ENCODE measurements around the gene IGLL5.

GRCh38 chr22:22929381-22930221 is 42.0 kb downstream of the IGLL5 start:
- TF ChIP-seq, protein P1, sequence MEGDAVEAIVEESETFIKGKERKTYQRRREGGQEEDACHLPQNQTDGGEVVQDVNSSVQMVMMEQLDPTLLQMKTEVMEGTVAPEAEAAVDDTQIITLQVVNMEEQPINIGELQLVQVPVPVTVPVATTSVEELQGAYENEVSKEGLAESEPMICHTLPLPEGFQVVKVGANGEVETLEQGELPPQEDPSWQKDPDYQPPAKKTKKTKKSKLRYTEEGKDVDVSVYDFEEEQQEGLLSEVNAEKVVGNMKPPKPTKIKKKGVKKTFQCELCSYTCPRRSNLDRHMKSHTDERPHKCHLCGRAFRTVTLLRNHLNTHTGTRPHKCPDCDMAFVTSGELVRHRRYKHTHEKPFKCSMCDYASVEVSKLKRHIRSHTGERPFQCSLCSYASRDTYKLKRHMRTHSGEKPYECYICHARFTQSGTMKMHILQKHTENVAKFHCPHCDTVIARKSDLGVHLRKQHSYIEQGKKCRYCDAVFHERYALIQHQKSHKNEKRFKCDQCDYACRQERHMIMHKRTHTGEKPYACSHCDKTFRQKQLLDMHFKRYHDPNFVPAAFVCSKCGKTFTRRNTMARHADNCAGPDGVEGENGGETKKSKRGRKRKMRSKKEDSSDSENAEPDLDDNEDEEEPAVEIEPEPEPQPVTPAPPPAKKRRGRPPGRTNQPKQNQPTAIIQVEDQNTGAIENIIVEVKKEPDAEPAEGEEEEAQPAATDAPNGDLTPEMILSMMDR (IDR thresholded peaks at IDR 0.05; ENCODE audit: low read depth, low read length): no peak
- TF ChIP-seq POLR2A (IDR thresholded peaks at IDR 0.05; ENCODE audit: extremely low read depth, insufficient read length): no peak
